Putamen (tissue), 1 donor: ENCODE data around the gene ROBO2.
A peak's percentile ranks its signal among the peaks of the same experiment; 100 is the strongest.

Source experiments
- DNase-seq: peaks from one replicate; pipeline ENCODE4 v3.0.0-alpha.2; 2016; ENCODE audit warnings: low spot score

ROBO2 gene

DNA sequence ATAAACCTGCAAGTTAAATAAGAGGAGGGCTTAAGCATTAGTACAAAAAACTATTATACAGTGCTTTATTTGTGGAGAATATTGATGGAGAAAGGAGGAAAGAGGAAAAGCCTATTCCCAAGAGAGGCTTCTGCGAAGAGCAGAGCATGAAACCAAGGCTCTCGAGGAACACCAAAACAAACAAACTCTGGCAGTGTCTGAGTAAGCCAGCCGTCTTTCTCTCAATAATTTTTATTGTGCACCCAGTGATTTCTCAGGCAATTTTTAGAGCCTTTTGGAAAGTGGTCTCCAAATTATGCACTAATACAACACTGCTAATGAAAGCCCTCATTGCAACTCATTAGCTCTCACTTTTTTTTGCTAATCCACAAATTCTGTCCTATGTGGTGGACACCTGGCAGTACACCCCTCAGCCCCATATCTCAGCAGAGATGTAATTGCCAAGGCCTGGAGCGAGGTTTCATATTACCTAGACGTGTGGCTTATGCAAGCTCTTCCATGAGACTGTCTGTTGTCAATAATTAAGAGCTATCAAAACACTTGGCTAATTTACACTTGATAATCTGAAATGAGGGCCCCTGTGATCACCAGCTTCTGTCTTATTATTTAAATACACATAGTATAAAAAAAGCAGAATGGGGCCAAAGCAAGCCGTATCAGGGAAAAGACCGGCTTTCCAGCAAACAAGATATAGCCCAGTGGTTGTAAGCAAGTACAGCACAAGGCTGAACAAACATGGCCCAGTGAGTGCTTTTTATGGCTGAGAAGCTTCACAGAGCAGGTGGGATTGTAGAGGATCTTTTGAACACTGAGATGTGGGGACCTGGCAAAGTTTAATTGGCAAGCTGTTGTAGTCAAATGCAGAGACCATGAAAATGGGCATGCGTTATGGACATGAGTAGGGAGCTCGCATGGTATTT is 216.9 kb downstream of the ROBO2 start:
- no peak for DNase-seq

DNA sequence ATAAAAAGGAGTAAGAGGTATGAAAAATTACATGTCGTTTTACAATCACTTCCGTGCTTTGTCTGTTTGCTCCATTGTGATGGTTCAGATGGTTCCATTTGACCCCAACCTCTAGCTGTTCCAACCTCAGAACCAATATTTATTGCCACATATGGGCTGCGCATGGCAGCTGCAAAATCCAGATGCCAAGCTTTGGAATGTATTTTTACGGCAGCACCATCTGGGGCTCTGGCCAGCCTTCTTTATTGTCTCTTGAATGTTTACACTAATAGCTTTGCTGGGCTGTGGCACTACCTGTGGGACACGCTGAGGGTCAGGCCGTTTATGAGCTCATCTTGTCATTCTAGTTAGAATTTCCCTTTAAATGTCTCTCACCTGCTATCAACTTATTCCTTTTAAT is 219.8 kb downstream of the ROBO2 start:
- no peak for DNase-seq

DNA sequence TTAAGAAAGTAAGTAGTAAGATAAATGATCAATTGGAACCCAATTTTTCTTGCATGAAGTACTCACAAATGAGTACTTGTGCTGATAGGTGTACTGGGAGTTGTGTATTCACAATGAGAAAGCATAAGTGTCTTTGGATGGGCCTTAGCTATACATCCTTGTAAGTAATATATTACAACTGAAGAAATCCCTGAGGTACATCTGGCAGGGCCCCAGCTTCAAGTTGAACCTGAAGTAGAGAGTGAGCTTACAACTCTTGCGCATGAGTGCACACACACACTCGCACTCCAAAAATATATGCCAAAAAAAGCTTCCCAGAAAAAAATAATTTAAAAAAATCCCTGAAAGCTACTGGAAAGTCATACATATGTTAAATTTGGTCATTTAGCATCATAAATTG is 222.5 kb downstream of the ROBO2 start:
- DNase-seq, result no peak

DNA sequence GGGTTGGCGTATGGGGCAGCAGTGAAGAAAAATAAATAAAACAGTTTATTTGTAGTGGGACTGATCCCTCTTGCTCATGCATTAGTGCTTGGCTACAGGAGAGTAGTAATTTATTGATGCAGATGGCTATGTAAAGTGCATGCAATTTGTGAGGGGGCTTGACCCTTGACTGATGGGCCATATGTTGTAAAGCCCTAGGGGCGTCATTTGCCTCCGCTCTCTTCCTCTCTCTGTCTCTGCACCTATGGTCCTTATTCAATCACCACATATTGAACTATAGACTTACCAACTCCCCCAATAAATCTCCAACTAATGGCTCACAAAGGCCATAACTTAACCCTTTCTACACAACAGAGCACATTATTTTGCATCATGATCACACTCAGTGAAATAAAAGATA is 227.7 kb downstream of the ROBO2 start:
- DNase-seq, result no peak

DNA sequence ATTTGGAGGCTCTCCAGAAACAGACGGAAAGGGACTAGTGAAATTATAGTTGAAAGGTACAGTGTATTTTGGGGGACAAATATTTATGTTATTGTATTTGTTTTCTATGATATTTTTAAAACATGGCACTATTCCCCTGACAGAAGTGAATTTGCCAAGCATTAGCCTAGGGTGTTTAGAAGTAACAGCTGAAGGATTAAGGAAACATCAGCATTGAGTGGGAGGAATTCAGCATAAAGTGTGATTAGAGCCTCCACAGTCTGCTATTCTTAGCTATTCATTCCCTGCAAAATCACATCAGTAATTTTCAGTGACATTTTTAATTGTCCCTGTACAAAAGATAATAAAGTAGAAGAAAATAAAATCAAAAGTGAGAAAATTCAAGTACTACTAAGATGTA is 231.4 kb downstream of the ROBO2 start:
- peak; percentile 36 for DNase-seq

DNA sequence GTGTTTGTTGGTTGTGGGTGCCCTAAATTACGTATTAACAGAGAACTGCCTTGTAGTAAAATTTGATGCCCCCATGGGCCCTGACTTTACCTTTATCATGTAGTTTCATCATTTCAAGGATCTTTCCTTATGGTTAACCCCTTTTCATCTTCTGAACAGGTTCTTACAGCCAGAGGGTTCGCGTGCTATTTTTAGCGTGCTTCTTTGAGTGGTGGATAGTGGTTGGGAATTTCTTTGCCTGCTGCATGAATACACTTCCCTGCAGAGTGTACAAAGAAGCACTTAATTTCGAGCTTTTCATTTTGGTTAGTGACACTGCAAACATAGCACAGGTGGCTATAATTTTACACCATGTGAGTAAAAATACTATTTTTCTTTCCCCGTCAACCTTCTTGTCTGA is 231.8 kb downstream of the ROBO2 start:
- peak; percentile 13 for DNase-seq

DNA sequence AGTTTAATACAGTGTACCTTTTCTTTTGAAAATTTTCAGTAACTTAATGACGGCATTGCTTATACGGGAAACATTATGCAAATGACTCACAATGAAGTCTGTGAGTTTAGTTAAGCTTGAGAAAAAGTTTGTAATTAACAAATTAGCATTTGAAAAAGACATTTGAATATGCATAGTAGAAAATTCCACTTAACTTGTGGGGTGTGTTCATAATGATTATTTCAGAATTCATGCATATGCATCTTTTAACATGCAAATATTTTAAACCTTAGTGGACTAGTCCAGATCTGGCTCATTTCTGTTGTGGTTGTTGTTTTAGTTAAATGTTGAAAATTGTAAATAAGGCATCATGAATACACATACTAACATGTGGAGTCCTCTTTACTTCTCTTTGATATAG is 239.4 kb downstream of the ROBO2 start:
- DNase-seq, result no peak

DNA sequence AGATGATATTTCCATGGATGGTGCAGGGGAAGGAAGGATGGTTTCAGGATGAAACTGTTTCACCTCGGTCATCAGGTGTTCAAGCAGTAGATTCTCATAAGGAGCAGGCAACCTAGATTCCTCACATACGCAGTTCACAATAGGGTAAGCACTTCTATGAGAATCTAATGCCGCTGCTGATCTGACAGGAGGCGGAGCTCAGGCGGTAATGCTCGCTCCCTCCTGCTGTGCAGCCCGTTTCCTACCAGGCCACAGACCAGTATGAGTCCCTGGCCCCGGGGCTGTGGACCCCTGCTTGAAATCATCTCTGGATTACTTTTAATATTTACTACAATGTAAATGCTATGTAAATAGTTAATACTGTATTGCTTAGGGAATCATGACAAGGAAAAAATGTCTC is 241.8 kb downstream of the ROBO2 start:
- DNase-seq, result no peak

DNA sequence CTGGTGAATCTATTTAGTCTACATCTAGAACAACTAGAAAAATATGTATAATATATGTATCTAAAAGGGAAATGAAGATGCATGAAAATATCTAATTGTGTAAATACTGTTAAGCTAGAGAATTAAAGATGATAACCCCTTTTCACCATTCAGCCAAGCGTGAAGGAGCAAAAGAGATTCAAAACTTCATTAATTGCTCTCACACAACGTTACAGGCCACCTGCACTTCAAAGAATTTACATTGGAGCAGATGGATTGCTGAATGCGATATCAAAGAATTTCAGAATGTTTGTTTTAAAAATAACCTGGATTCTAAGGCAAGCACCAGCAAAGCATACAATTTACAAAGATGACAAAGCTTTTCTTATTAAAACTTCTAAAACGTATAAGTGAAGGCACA is 243.2 kb downstream of the ROBO2 start:
- DNase-seq, result no peak

DNA sequence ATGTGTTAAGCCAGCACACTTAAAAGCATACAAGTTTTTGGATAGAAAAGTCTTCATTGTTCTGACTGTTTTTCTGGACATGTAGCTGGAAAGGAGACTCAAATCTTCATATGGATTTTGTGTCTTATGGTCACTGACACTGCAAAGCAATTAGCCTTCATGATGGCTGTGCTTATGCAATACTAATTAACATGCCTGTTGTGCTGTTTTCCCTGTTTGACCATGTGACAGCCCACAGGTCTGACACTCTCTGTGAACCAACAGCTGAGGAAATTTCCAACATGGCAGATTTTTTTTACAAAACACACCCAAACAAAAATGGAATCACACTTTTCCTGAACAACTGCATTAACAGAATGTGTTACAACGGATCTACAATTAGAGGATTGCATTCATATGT is 248.4 kb downstream of the ROBO2 start:
- no peak for DNase-seq

DNA sequence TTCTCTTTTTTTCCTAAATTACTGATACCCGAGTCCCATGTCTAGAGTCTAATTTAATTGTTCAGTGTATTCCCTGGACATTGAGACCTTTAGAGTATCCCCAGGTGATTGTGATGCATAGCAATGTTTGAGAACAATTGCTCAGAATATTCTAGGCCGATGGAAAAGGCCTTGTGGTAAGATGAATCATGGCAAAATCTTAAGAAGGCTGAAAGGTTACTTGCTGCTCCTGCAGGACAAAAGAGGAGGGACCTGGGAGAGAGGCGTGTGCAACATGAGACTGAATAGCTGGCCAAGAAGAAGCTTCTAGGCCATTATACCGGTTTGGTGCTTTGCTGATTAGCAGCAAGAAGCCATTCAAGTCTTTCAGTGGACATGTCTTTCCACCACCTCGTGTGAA is 256.6 kb downstream of the ROBO2 start:
- DNase-seq, result no peak

DNA sequence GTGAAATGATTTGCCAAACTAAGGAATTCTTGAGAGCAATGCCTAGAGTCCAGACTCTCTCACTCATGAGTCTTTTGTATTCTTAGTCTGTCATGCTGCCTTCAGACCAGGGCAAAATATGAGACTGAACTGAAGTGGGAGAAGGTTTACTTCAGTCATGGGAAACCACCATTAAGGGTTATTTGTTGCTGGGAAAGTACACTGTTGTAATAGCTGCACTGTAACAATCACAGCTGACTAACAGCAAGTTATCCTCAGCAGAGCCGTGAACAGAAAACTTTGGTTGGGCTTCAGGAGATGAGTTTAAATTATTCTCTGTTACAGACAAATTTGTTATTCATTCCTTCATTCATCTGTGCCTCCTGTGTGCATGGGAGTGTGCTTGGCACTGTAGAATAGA is 258.5 kb downstream of the ROBO2 start:
- no peak for DNase-seq

DNA sequence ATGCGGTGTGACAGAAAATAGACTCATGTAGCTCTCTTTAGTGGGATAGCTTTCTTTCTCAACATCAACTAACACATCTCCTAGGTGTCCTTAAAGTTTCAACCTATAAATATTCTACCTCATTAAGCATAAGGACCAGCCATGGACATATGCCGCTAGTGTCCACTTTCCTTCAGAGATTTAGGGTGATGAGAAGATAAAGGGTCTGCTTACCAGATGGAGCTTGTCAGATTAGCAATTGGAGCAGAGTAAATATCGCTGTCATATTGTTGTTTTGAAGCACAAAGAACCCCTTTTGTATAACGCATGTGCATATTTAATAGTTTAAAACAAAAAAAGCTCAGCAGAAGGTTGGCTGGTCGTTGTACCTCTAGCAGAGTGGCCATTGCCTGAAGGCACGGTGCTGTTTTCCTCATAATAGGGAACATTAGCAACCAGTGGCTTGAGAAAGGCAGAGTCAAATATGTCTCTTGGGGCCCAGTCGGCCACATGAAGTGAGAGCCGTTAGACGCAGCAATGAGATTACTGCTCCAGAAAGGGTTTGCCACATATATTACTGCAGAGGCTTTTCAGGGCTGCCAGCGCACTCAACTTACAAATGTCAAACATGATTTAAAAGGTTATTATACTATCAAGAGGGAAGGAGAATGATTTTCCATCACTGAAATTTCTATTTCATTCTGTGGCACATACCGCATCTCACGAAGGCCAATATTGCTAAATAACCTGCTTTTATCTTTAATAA is 264.2 kb downstream of the ROBO2 start:
- peak; percentile 30 for DNase-seq

DNA sequence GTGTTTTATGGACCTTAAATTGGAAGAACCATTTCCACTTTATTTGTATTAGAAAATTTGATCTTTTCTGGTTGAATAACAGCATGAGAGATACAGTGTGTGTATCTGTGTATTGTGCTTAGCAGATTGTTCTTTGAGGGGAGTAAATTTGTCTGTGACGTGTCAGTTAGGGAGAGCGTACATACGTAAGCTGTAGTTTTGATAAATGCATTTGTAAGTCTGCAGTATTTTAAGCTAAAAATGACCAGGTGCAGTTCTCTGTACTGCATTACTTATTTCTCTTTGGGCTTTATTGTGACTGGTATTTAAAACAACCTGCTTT is 264.8 kb downstream of the ROBO2 start:
- DNase-seq, result no peak

DNA sequence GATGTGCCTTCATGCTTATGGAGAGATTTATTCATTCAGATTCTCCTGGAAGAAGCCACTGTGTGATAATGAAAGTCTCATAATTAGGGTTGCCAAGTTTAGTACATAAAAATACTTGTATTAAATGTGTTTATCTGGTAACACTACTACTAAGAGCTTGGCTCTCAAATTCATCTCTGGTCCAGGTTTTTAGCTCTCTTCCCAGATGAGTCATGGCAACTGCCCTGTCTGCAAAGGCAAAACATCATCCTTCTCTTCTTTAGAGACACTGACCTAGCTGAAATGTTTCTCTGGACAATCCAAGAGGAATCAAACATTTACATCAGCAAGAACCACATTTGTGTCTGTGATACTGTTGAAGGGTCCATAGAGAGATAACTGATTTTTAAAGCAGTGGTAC is 269.6 kb downstream of the ROBO2 start:
- no peak for DNase-seq

DNA sequence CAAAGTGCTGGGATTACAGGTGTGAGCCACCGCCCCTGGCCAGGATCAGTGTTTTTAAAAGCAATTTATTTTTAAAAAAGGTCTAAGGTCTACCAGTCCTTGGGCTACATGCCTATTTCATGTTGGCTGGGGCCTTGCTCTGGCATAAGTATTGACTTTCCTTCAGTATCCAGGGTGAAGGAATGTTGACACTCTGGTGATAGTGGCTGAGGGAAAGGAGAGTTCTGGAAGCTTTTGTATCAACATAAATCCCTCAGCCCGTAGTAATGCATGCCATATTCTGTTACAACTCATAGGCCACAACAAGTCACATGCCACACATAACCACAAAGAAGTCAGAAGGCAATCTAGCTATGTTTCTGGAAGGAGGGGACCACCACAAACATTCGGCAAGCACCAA is 273.9 kb downstream of the ROBO2 start:
- DNase-seq, result no peak

DNA sequence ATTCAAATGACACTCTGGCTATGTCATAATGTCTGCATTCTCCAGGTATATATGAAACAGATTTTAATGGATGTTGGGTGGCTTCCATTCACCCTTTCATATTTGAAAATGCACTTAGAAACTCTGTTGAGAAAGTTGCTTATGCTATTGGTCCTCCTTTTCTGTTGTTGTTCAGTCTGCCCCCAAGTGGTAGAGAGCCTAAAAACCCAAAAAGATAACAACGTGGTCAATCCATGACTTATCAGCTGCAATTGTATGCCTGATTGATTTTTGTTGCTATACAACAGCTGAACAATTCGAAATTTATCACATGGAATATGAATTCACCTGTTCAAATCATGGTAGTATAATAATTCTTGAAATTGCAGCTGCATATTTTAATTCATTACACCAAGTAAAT is 279.8 kb downstream of the ROBO2 start:
- no peak for DNase-seq

DNA sequence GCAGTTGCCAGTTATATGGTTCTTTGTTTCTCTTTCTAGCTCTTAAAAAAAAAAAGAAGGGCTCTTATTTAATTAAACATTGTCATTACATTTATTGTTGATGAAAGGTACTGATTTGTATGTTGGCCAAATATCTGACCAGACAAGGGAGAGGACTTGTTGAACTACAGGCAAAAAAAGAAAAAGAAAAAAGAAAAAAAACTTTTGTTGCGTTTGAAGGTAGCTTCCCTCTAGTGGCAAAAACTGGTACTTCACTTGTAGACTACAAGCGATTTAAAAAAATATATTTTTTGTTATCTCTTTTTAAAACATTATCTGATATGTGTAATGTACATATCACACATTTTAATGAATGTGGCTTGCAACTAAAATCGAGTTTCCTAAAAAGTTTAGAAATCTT is 280.6 kb downstream of the ROBO2 start:
- DNase-seq, result no peak

DNA sequence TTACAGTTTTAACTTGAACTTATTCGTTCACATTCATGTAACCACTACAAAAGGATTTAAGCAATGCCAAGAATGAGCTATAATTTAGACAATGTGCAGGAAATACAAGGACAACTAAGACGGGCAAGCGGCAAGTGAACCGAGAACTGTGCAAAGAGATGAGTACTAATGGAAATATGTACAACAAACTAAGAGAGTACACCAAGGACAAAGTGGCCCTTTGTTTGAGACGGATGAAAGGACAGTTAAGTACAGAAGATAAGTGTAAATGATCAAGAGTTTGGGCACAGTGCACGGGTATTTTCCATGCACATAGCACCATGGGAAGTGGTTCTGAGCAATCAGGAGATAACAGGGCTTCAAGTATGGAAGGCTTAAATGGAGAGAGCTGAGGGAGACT is 281.7 kb downstream of the ROBO2 start:
- DNase-seq, result no peak

DNA sequence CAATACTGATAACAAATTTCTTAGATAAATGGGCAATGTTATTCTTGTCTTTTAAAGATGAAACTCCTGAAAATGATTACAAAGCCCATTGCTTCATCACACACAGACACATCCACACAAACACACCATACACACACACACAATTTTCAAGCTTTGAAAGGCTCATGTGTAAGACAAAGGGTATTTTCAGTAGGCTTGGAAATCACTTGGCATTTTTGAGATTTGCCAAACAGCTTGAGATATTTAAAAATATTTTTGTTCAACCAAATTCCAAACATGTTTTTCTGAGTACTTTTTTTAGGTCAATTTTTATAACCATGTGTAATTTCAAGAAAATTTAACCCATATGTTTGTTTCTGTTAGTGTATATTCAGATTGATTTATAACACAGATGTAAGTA is 283.7 kb downstream of the ROBO2 start:
- DNase-seq, result no peak

DNA sequence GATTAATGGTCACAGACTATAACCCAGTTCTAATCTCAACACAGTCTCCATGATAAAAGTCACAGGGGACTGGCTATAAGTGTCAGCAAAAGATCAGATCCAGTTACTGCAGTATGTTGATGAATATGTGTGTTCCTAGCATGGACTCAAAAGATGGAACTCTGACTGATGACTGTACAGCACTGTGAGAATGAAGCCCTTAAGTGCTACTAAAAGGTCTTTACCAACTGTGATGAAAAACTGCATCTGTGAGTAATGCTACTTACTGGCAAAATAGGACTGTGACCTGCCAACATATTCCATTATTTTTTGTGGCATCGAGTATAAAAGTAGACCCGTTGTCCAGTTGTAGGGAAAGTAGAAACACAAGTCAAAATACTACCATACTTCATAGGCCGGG is 284.2 kb downstream of the ROBO2 start:
- no peak for DNase-seq

DNA sequence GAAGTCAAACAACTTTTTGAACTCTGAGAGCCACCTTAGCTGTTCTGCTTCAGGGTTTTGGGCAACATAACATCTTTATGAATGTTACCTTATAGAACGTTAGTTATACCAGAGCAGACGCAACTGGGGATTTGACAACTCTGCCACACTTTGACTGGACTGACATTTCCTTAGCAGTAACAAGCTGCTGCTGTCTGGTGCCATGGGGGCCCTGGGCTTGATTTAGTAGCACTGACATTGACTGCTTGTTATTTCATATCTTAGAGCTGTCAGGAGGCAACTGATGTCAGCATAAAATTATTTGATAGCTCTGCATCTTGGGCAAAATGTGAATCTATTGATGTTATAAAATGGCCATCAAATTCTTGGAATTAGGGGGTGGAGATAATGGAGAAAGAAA is 285.4 kb downstream of the ROBO2 start:
- no peak for DNase-seq

DNA sequence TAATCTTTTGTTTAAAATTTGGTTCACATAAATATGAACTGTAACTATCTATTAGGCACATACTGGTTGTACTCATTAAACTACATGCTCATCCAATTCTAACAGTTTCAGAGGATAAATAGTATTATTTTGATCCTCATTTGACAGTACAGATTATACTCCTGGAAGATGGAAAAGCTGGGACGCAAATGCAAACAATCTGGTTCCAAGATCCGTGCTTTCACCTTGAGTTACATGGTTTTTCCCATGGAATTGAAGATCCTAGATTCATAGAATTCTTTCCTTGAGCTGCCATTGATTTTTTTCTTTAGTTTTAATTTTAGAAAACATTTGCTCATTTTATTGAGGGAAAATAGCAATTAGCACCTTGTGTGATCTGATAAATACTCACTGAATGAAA is 285.8 kb downstream of the ROBO2 start:
- no peak for DNase-seq

DNA sequence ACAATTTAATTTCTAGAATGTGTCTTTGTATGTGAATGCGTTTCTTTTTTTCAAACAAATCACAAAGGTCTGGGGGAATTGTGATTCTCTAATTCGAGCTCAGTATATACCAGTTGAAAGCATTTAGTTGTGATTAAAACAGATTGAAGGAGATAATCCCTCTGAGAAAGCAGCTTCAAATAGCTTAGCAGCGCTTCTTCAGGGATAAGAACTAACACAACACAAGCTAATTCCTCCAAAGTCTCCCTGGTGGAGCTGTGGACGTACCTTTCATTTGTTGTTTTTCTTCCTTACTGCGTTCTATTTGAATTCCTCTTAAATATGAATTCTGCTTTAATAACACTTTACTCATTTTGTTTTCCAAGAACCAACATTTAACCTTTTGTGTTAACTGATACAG is 286.7 kb downstream of the ROBO2 start:
- no peak for DNase-seq
